Ectodermal cell (in vitro differentiated cells): Measurements from ENCODE around the gene IFT80.

Experiments used
- H3K27ac ChIP-seq: 2 replicates; pipeline ENCODE4 v1.7.0; 2013; ENCODE audit warnings: mild to moderate bottlenecking, low read depth, low read length; ENCODE audit not compliant: insufficient read depth, poor library complexity, severe bottlenecking
- H3K27me3 ChIP-seq: 2 replicates; pipeline ENCODE4 v1.7.0; 2013; ENCODE audit warnings: mild to moderate bottlenecking, low read length; ENCODE audit not compliant: insufficient read depth, control insufficient read depth, poor library complexity, severe bottlenecking
- H3K36me3 ChIP-seq: one replicate; pipeline ENCODE4 v1.7.0; 2013; ENCODE audit warnings: low read length; ENCODE audit not compliant: control insufficient read depth, insufficient read depth
- H3K4me1 ChIP-seq: one replicate; pipeline ENCODE4 v1.7.0; 2013; ENCODE audit warnings: low read length; ENCODE audit not compliant: control insufficient read depth, insufficient read depth
- H3K4me3 ChIP-seq: 2 replicates; pipeline ENCODE4 v1.7.0; 2013; ENCODE audit warnings: low read depth, low read length, control low read depth; ENCODE audit not compliant: insufficient read depth
- H3K9me3 ChIP-seq: 2 replicates; pipeline ENCODE4 v1.7.0; 2013; ENCODE audit warnings: mild to moderate bottlenecking, low read length, moderate library complexity; ENCODE audit not compliant: control insufficient read depth
- WGBS, 2 experiments: methylation state at CpG; one replicate each; pipeline ENCODE4 v1.1.7; 2013; ENCODE audit warnings: missing lambda C conversion rate in 2 of 2; 5-methylcytosine and 5-hydroxymethylcytosine counted together

The IFT80 gene

GRCh38 chr3:160427832-160428424 lies 28.9 kb upstream of the IFT80 start:
- Histone ChIP-seq H3K4me1 (no peaks in the 10 kb centered on the region), H3K27me3 (no peaks in the 10 kb centered on the region), H3K9me3 (no peaks in the 10 kb centered on the region), H3K4me3 (no peak overlapping the region), H3K27ac (no peak overlapping the region), H3K36me3 (peaks cover 50% of the 10 kb centered on the region)
- 94 to 96% methylated on average over 9 to 11 of the region's 11 CpGs for WGBS, 2 experiments

- Histone ChIP-seq H3K4me3 (no peak overlapping the region), H3K9me3 (no peaks in the 10 kb centered on the region), H3K27me3 (no peaks in the 10 kb centered on the region), H3K27ac (no peak overlapping the region), H3K4me1 (no peaks in the 10 kb centered on the region), H3K36me3 (peaks cover 72% of the 10 kb centered on the region)
- WGBS, 2 experiments, result 68 to 70% methylated on average over 3 of the region's 3 CpGs
These were observed 18.3 kb upstream of the IFT80 start for GRCh38 chr3:160417311-160417710.

GRCh38 chr3:160413613-160414248 lies 14.7 kb upstream of the IFT80 start:
- no peaks in the 10 kb centered on the region for H3K27me3 ChIP-seq
- H3K36me3 ChIP-seq, result peaks cover 50% of the 10 kb centered on the region
- no peaks in the 10 kb centered on the region for H3K9me3 ChIP-seq
- no peaks in the 10 kb centered on the region for H3K4me1 ChIP-seq
- WGBS, 2 experiments, result 12 to 19% methylated on average over 2 of the region's 3 CpGs
- no peak overlapping the region for H3K27ac ChIP-seq
- H3K4me3 ChIP-seq, result no peak overlapping the region

GRCh38 chr3:160412477-160412876 lies 13.5 kb upstream of the IFT80 start:
- H3K9me3 ChIP-seq, result no peaks in the 10 kb centered on the region
- no peaks in the 10 kb centered on the region for H3K27me3 ChIP-seq
- H3K27ac ChIP-seq, result no peak overlapping the region
- H3K4me3 ChIP-seq, result no peak overlapping the region
- peaks cover 40% of the 10 kb centered on the region for H3K36me3 ChIP-seq
- WGBS, 2 experiments, result 90 to 100% methylated on average over 1 of the region's 1 CpG
- no peaks in the 10 kb centered on the region for H3K4me1 ChIP-seq

- H3K4me3 ChIP-seq, result no peak overlapping the region
- peaks cover 31% of the 10 kb centered on the region for H3K36me3 ChIP-seq
- WGBS, 2 experiments, result 92 to 93% methylated on average over 8 to 9 of the region's 10 CpGs
- no peaks in the 10 kb centered on the region for H3K27me3 ChIP-seq
- H3K9me3 ChIP-seq, result no peaks in the 10 kb centered on the region
- H3K4me1 ChIP-seq, result no peaks in the 10 kb centered on the region
- no peak overlapping the region for H3K27ac ChIP-seq
These were observed 11.0 kb upstream of the IFT80 start for GRCh38 chr3:160409812-160410610.

GRCh38 chr3:160403796-160404470 lies 4.9 kb upstream of the IFT80 start:
- Histone ChIP-seq H3K4me3 (no peak overlapping the region), H3K4me1 (peaks cover 3% of the 10 kb centered on the region), H3K27me3 (no peaks in the 10 kb centered on the region), H3K27ac (no peak overlapping the region), H3K9me3 (no peaks in the 10 kb centered on the region), H3K36me3 (peaks cover 3% of the 10 kb centered on the region)
- WGBS, 2 experiments, result 85 to 93% methylated on average over 4 to 7 of the region's 7 CpGs

- peaks cover 3% of the 10 kb centered on the region for H3K36me3 ChIP-seq
- H3K27ac ChIP-seq, result no peak overlapping the region
- no peaks in the 10 kb centered on the region for H3K27me3 ChIP-seq
- peaks cover 3% of the 10 kb centered on the region for H3K4me1 ChIP-seq
- H3K4me3 ChIP-seq, result peak overlapping the region; percentile 90
- 67% methylated on average over 1 of the region's 2 CpGs; no CpG with 5 or more reads in 1 of the 2 experiments for WGBS, 2 experiments
- H3K9me3 ChIP-seq, result no peaks in the 10 kb centered on the region
These were observed 4.1 kb upstream of the IFT80 start for GRCh38 chr3:160403028-160403545.

- Histone ChIP-seq H3K4me1 (peaks cover 3% of the 10 kb centered on the region), H3K27ac (no peak overlapping the region), H3K36me3 (peaks cover 3% of the 10 kb centered on the region), H3K27me3 (no peaks in the 10 kb centered on the region), H3K4me3 (peak overlapping the region; percentile 90), H3K9me3 (no peaks in the 10 kb centered on the region)
- WGBS, 2 experiments, result 52 to 60% methylated on average over 6 to 11 of the region's 11 CpGs
These were observed 3.4 kb upstream of the IFT80 start for GRCh38 chr3:160402221-160403027.

GRCh38 chr3:160401291-160402095 lies 2.5 kb upstream of the IFT80 start:
- Histone ChIP-seq H3K27ac (no peak overlapping the region), H3K4me1 (peaks cover 3% of the 10 kb centered on the region), H3K27me3 (no peaks in the 10 kb centered on the region), H3K36me3 (no peaks in the 10 kb centered on the region), H3K9me3 (no peaks in the 10 kb centered on the region), H3K4me3 (peak overlapping the region; percentile 90)
- 3 to 4% methylated on average over 11 to 13 of the region's 16 CpGs for WGBS, 2 experiments
